ENCODE results near the gene ATF7.
"Not testable (repeated sequence)": the region's sequence is repeated elsewhere in the genome, so short reads cannot be mapped to it uniquely, and the experiment has no call there.

The ATF7 gene

DNA sequence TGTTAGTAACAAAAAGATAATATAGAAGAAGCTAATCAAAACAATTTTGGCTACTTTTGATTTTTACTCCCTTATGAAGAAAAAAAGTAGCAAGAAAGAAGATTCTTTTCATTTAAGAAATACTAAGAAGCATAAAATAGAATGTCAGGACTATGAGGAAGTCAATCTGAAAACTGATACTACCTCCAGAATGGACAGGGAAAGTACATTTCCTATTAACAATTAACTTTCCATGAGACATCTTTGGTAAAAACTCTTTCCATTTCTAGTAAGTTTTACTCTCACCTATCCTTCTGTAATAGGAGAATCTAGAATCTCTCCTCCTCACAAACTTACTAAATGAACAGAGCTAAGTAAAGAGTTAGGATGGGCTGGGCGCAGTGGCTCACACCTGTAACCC is 67.6 kb downstream of the ATF7 start:
- ChIA-PET POLR2A (interaction anchor here (1.2 kb wide), 1 partner anchor 58 kb away, joined by 3 read pairs; the partner anchor contains the start of gene TARBP2), CTCF (interaction anchor here (0.7 to 3.7 kb wide), 4 partner anchors 14 to 188 kb away, joined by 3 to 33 read pairs (median 6); partner anchors contain the start of gene ATP5MC2)
- TF ChIP-seq, protein P1, sequence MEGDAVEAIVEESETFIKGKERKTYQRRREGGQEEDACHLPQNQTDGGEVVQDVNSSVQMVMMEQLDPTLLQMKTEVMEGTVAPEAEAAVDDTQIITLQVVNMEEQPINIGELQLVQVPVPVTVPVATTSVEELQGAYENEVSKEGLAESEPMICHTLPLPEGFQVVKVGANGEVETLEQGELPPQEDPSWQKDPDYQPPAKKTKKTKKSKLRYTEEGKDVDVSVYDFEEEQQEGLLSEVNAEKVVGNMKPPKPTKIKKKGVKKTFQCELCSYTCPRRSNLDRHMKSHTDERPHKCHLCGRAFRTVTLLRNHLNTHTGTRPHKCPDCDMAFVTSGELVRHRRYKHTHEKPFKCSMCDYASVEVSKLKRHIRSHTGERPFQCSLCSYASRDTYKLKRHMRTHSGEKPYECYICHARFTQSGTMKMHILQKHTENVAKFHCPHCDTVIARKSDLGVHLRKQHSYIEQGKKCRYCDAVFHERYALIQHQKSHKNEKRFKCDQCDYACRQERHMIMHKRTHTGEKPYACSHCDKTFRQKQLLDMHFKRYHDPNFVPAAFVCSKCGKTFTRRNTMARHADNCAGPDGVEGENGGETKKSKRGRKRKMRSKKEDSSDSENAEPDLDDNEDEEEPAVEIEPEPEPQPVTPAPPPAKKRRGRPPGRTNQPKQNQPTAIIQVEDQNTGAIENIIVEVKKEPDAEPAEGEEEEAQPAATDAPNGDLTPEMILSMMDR (IDR thresholded peaks at IDR 0.05; ENCODE audit: insufficient read depth, low read length, missing control alignments): no peak
- H3K4me3 ChIP-seq (ENCODE audit: low read depth, low read length): no peak overlapping the region
- DNase-seq (ENCODE audit: low read depth, low spot score): no peak

DNA sequence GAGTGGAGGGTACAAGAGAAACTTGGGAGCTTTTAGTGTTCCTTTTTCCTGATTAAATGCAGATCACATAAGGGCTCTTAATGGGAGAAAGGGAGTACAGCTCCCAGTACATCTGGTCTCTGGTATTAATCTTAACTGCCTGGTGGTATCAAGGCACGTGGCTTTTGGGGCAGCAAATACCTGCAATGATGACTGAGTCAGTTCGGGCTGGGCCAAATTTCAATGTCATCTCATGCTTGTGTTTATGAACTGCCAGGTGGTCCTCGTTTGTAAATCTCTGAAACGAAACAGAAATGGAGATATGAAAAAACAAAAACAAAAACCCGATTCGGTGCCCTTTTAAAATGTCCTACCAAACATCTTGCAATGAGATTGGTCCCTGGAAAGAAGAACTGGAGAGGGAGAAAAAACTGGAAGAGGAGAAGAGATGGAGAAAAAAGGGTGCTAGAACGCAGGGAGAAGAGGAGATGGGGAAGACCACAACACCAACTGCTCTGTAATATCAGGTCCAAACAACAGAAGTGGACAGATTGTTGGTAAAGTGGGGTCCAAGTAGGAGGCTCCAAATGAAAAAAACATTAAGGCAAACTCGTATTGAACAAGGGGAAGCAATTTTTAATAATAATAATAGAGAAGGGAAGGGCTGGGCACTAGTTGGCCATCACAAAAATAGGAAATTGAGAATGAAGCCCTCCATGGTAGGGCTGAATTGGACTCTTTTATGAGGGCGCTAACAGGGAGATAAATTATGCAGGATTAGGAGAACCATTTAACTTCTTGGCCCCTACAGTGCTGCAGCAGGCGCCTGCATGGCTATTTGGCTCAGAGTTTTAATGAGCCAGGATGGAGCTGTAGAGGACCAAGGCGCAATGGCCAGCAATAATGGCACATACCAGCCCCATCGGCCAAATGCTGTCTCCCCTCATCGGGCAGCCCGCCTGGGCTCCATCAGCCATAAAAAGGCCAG is 73.5 kb downstream of the ATF7 start:
- ChIA-PET POLR2A (no interaction called here), CTCF (interaction anchor here (0.9 to 6.0 kb wide), 6 partner anchors 10 to 194 kb away, joined by 3 to 38 read pairs (median 4); partner anchors contain the start of gene ATP5MC2)
- DNase-seq (ENCODE audit: low read depth, low spot score): no peak
- TF ChIP-seq, protein P1 (IDR thresholded peaks at IDR 0.05; ENCODE audit: insufficient read depth, low read length, missing control alignments): no peak
- no peak overlapping the region for H3K4me3 ChIP-seq (ENCODE audit: low read depth, low read length)

DNA sequence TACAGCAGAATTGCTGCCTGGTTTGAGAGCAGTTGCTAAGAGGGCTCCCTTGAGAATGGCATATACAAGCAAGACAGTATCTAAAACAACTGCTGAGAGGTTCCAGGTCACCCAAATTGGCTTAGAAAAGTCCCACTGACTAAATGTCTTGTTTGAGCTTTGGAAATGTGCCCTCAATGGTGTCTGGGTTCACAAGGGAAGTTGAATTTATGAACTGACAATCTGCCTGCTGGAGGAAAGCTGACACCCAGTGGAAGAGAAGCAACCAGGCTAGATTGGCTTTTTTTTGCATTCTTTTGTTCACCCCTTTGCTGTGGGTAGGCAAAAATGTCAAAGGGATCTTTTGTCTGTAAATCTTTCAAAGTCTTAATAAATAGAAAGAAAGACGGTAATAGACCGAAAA is 74.3 kb downstream of the ATF7 start:
- DNase-seq (ENCODE audit: low read depth, low spot score): no peak
- CTCF ChIA-PET: interaction anchor here (1.2 to 6.0 kb wide), 6 partner anchors 9 to 194 kb away, joined by 3 to 38 read pairs (median 4); partner anchors contain the start of gene ATP5MC2
- H3K4me3 ChIP-seq (ENCODE audit: low read depth, low read length): no peak overlapping the region
- POLR2A ChIA-PET: no interaction called here
- TF ChIP-seq, protein P1 (IDR thresholded peaks at IDR 0.05; ENCODE audit: insufficient read depth, low read length, missing control alignments): no peak

DNA sequence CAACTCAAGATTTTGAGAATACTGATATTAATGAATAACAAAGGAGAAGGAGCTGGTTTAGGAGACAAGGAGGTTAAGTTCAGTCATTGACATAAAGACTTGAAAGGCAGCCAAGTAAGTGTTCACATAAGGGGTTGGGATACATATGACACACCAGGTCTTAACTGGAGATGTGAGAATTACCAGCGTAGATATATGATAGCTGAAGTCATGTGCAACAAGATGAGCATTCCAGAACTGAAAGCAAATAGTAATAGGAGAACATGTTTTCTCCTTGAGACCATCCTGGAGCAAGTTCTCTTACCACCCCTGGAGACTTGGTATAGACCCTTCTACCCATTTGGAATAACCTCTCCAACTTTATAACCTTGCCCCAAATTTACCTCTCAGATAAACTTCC is 75.6 kb downstream of the ATF7 start:
- CTCF ChIA-PET: interaction anchor here (0.7 to 6.0 kb wide), 6 partner anchors 8 to 188 kb away, joined by 3 to 38 read pairs (median 4); partner anchors contain the start of gene ATP5MC2
- POLR2A ChIA-PET: no interaction called here

DNA sequence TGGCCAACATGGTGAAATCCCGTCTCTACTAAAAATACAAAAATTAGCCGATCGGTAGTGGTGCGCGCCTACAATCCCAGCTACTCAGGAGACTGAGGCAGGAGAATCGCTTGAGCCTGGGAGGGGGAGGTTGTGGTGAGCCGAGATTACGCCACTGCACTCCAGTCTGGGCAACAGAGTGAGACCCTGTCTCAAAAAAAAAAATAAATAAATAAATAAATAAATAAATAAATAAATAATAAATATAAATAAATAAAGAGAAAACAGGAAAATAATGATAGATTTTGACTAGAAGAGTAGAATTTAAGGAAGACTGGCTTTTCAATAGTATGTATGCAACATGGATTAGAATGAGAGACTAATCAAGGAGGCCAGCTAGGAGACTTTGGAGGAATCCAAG is 76.1 kb downstream of the ATF7 start:
- DNase-seq (ENCODE audit: low read depth, low spot score); H3K4me3 ChIP-seq (ENCODE audit: low read depth, low read length); POLR2A ChIA-PET: not testable (repeated sequence)
- CTCF ChIA-PET: interaction anchor here (0.7 to 6.0 kb wide), 5 partner anchors 7 to 188 kb away, joined by 3 to 38 read pairs (median 4); partner anchors contain the start of gene ATP5MC2

More for the DNA sequence above, 75.6 kb downstream of the ATF7 start:
- no peak overlapping the region for H3K4me3 ChIP-seq (ENCODE audit: low read depth, low read length)
- DNase-seq (ENCODE audit: low read depth, low spot score): no peak
- TF ChIP-seq, protein P1 (IDR thresholded peaks at IDR 0.05; ENCODE audit: insufficient read depth, low read length, missing control alignments): no peak

DNA sequence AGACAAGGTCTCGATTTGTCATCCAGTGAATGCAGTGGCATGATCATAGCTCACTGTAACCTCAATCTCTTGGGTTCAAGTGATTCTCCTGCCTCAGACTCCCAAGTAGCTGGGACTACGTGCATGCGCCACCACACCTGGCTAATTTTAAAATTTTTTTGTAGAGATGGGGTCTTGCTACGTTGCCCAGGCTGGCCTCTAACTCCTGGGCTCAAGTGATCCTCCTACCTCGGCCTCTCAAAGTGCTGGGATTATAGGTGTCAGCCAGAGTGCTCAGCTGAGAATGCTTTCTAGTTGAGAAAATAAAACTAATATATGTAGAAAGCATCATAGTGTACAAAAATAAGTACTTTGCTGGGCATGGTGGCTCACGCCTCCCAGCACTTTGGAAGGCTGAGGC is 77.8 kb downstream of the ATF7 start:
- H3K4me3 ChIP-seq (ENCODE audit: low read depth, low read length); DNase-seq (ENCODE audit: low read depth, low spot score); POLR2A ChIA-PET: not testable (repeated sequence)
- CTCF ChIA-PET: interaction anchor here (1.1 to 5.8 kb wide), 4 partner anchors 128 to 198 kb away, joined by 3 to 28 read pairs (median 4); partner anchors contain the start of gene ATP5MC2

DNA sequence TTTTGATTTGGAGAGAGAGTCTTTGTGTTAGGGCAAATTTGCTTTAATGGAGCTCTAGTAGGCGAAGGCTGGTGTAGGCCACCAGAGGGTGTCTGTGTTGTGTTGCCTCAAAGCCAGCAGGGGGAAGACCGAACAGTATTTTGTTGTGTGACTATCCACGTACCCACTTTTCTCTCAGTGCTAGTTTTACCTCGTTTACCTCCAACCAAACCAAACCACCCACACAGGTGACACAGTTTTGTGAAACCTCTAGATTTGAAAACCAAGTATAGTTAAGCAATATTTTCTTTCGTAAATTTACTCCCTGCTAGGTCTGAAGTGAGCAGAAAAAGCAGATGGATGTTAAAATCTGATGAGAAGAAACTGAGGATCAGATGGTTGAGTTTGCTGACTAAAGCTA is 82.6 kb downstream of the ATF7 start:
- H3K4me3 ChIP-seq (ENCODE audit: low read depth, low read length): no peak overlapping the region
- ChIA-PET CTCF (interaction anchor here (0.8 to 9.0 kb wide), 39 partner anchors 9 to 201 kb away, joined by 3 to 207 read pairs (median 6); partner anchors contain the start of genes ATF7 and ATP5MC2), POLR2A (interaction anchor here (0.6 to 1.5 kb wide), 2 partner anchors 116 to 132 kb away, joined by 4 to 11 read pairs; partner anchors contain the start of gene ATP5MC2)
- TF ChIP-seq, protein P1 (IDR thresholded peaks at IDR 0.05; ENCODE audit: insufficient read depth, low read length, missing control alignments): peak; percentile 95
- no peak for DNase-seq (ENCODE audit: low read depth, low spot score)

All from AG04449 (cell line).